HG03460 (cell line): ENCODE measurements around the gene SMAD2.
"Not testable (repeated sequence)": the region's sequence is repeated elsewhere in the genome, so short reads cannot be mapped to it uniquely, and the experiment has no call there.

Source experiments
- ATAC-seq: cut with Tn5 transposase; IDR thresholded peaks from one replicate; pipeline ENCODE4 v1.9.1; 2021; ENCODE audit not compliant: unreplicated experiment

The SMAD2 gene

DNA sequence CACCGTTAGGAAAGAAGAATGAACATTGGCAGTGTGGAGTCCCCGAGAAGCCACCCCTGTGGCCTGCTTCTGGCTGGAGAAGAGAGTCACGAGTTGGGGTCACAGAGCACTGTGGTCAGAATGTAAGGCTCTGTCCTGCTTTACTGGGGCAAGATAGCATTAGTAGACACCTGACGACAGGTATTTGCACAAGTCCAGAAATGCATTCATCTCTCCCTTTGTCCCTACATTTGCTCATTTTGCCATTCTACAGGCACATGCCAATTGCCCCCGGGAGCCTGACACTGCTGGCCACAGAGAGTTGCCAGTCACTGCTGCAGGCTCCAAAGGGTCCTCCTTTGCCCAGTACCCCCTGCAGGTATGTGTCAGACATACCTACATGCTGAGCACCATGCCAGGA is 133.3 kb downstream of the SMAD2 start:
- no peak for ATAC-seq

- no peak for ATAC-seq
Observed at GRCh38 chr18:47795434-47795814, 135.0 kb downstream of the SMAD2 start.

DNA sequence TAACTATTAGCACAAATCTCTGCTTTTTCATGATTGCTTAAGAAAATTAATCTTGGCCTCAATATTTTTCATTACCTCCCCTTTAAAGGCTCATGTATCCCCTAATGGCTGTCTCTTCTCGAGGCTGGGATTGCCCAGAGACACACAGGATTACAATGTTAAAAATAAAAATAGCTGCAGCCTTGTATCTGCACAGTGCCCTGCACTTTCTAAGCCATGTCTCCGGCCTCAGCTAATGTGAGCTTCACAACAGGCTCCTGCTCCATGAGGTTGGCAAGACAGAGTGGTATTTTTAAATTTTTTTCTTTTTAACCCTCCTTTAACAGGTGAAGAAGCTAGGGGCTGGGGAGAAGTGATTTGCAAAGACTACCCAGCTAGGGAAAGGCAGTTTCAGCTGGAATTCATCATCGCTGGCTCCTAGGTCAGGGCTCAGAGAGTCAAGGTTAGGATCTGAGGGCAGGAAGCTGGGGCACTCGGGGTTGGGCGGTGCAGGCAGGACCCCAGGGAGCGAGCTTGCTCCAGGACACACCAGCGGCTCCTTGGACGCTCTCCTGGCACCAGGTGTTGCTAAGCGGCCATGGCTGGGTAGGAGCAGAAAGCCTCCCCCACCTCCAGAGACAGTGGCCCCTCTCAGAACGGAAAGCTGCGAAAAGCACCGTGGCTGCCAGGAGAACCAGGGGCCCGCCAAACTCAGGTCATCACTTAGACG is 135.6 kb downstream of the SMAD2 start:
- no peak for ATAC-seq

DNA sequence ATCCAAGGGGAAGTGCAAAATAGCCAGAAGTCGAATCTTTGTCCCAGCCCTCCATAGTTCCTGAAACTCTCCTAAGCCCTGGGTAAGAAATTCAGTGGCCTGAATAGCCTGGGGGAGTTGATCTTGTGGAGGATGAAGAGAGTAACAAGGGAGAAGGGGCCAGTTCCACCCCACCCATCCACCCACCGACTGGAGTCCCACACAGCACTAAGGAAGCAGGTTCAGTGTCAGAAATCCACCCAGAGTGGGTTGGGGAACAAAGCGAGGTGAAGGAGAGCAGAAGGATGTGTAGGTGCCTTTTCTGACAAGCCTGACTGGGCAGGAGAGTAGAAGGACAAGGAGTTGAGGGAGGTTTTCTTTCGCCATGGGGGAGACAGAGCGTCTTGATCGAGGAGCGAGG is 136.8 kb downstream of the SMAD2 start:
- no peak for ATAC-seq

DNA sequence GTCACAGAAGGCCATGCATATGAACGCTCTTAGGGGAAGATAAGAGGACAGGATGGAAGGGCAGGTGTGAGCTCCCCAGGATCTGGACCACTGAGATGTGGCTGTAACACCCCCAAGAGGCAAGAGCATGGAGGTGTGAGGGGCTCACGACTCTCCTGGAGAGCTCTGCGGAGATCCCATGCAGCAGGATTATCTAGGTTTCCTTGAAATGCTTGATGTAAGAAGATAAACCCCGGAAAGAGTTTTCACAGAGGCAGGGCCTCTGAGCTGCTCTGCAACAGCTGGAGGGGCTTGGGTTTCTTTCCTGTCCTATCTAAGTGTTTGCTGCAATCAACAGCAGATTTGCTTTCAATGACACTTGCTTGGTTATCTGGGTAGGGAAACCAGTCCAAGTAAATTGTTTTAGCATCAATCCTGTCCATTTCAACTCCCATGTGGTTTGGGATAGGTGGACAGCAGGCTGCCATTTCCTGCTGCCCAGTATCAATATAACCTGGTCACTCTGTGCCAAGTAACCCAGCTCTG is 138.9 kb downstream of the SMAD2 start:
- no peak for ATAC-seq

DNA sequence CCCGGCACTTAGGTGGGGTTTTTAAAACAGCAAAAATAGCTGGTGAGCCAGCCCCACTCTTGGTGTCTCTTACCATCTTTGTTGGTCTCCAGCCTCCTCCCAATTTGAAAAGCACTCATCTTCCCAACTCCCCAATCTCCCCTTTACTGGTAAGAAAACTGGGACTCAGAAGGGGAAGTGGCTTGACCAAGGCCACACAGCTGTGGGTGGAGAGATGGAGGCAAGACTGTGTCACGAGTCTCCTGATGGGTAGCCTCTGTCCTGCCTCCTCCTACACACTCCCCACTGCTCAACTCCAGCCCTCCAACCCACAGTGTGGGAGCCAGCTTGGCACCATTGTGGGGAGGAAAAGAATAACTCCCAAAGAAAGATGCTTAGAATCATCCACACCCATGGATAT is 140.4 kb downstream of the SMAD2 start:
- ATAC-seq: no peak

- ATAC-seq: no peak
Observed at GRCh38 chr18:47788621-47789020, 141.8 kb downstream of the SMAD2 start.

DNA sequence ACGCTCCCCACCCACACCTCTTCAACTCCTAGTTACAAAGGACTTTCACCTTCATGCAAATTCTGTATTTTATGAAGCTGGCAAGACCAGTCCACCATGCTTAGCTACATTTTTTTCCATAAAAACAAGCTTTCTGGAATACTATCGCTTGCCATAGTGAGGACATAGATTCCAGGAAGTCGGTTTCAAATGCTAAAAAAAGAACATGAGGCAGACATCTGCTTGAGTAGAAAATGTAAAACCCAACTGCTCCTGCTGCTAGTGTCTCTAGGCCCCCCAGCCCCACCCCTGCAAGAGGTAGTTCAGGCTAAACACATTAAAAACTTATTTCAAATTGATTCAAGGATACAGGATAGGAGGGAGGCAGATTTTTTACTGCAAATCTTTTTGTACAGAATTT is 148.9 kb downstream of the SMAD2 start:
- ATAC-seq: no peak

GRCh38 chr18:47780011-47780725 is 150.3 kb downstream of the SMAD2 start:
- no peak for ATAC-seq

DNA sequence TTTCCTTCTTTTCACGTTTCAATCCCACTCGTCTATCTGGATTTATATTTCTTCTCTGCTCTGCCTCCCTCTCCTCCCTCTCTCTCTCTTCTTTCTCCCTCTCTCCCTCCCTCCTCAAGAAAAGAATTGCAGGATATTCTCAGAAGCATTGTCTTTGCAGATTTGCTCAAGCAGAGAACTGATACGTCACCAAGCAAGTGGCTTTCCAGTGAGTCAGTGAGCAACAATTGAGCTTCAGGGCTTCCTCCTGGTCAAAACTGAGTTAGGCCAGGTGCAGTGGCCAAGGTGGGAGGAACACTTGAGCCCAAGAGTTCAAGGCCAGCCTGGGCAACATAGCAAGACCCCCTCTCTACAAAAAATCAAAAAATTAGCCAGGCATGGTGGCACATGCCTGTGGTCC is 151.1 kb downstream of the SMAD2 start:
- ATAC-seq: no peak

DNA sequence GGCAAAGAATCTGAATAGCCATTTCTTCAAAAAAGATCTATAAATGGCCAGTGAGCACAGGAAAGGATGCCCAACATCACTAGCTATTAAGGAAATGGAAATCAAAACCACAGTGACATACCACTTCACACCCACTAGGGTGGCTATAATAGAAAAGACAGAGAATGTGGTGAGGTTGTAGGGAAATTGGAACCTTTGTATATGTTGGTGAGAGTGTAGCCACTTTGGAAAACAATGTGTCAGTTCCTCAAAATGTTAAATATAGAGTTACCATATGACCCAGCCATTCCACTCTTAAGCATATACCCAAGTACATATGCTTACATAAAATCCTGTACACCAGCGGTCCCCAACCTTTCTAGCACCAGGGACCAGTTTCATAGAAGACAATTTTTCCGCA is 152.8 kb downstream of the SMAD2 start:
- ATAC-seq: no peak

DNA sequence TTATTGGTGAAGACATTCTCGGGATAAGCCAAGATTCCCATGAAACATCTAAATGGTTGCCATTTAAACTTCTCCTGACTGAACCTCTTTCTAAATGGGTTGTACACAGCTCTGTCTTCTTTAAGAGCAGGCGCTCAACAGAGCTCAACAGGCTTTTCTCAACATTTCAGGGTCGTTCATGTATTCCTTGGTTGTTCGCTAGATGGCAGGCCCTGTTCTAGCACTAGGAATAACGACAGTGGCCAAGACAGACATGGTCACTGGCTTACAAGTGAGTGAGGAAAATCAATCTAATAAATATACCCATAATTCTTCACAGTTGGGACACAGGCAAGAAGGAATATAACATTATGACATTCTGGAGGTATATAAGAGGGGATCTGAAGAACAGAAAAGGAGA is 154.5 kb downstream of the SMAD2 start:
- ATAC-seq: no peak

DNA sequence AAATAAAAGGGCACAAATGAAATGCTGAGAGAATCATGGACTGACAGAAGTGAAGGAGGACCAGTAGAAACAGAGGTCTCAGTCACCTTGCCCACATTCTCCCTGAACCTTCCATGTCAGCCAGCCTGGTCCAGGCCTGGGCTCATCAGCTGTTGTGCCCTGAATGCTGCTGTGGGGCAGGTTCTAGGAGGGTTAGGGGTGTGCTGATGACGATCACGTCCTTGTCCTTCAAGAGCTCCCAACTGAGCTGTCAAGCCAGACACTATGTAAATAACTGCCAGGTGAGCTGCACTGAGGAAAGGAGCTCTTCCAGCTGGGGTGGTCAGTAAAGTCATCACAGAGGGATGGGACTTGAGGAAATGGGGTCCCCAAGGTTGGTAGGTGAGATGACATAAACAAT is 156.5 kb downstream of the SMAD2 start:
- no peak for ATAC-seq

DNA sequence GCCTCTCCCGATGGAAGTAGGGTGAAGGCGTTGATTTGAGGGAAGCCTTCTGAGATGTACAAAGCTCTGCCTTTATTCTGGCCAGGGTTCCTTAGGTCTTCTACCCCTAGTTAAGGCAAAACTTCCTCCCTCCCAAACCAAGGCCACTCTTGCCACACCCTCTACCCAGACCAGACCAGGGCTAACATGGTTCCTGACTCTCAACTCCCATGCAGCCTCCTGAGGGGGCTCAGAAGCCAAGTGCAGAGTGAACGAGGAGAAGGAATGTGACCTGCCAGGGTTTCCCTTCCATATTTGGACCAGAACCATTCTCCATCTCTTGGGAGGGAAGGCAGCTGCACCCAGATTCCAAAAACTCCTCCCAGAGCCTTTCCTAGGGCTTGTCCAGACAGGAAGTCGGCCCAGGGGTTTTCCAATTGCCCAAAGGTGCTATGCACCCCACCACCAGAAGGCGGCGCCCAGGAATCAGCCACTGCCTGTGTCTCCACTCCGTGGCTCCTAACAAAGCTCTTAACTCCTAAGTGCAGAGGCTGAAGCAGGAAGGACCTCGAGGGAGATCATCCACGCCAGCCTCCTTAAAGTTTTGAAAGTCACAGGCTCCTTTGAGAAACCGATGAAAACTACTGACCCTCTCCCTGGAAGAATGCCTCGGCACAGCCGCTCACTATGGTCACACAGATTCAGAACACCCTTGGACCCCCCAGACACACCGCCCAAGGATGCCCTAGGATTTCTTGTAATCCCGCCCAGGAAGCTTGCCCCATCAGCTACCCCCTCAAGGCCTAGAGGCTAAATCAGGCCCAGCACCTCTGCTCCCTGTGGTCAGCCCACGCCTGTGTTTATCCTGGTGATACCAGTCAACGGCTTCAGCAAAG is 157.8 kb downstream of the SMAD2 start:
- ATAC-seq: no peak

DNA sequence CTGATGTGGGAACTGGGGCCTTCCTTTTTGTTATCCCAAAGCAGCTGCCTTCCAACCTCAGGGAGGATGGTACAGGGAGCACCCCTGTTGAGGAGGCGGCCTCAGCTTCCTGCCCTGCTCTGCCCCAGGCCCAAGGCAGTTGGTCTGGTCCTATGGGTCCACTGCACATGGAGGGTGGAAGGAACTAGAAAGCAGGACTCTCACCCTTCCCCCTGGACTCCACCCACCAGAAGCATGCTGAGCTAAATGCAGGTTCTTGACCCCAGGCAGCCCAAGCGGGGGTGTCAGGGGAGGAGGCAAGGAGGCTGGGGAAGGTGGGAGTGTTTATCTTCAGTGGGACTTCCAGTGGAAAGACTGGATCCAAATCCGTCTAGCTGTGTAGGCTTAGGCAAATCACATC is 158.5 kb downstream of the SMAD2 start:
- no peak for ATAC-seq

GRCh38 chr18:47767699-47768098 is 162.8 kb downstream of the SMAD2 start:
- no peak for ATAC-seq

- not testable (repeated sequence) for ATAC-seq
Observed at GRCh38 chr18:47767198-47767597, 163.3 kb downstream of the SMAD2 start.
